GM19463 (cell line): ENCODE data around the gene ZC3HAV1L.
"Not testable (repeated sequence)": the region's sequence is repeated elsewhere in the genome, so short reads cannot be mapped to it uniquely, and the experiment has no call there.

Source experiments
- ATAC-seq: cut with Tn5 transposase; IDR thresholded peaks from one replicate; pipeline ENCODE4 v1.9.1; 2021; ENCODE audit warnings: mild to moderate bottlenecking, moderate library complexity; ENCODE audit not compliant: unreplicated experiment

ZC3HAV1L gene

DNA sequence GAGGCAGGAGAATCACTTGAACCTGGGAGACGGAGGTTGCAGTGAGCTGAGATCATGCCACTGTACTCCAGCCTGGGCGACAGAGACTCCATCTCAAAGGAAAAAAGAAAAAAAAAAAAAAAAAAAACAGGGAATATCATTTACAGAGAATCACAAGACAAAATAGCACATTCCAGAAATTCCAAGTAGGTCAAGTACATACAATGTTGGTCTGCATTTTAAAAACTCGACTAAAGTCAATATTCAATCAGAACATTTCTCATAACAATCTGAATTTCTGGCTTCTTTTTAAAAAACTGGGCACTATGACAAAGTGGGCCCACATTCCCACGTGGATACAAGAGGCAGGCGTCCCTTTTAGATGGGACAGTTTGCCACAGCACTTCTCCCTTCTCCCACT, 12.8 kb downstream of the ZC3HAV1L start:
- ATAC-seq = no peak

DNA sequence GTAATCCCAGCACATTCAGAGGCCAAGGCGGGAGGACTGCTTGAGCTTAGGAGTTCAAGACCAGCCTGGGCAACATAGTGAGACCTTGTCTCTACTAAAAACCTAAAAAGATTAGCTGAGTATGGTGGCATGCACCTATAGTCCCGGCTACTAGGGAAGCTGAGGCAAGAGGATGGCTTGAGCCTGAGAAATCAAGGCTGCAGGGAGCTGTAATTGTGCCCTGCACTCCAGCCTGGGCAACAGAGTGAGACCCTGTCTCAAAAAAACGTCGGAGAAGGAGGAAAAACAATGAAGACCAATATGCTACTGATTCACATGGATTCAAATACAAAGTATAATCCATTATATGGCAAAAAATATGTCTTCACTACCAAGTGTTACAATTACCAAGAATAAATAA, 13.6 kb downstream of the ZC3HAV1L start:
- no peak for ATAC-seq

DNA sequence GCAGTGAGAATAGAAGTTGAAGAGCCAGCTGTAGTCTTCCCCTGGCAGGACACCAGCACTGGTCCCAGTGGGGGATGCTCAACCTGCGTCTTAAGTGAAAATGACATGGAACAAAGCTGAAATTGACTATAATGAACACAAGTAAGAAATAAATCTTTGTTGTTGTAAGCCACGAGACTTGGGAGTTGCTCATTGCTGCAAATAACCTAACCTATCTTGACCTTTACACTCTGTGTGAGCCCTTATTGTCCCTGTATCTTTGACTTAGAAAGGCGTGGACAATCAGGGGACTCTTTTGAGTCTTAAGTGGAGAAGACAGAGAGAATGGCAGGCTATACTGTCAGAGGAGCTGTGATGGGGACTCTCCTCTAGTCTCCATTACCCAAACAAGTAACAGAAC, 16.9 kb downstream of the ZC3HAV1L start:
- ATAC-seq = no peak

DNA sequence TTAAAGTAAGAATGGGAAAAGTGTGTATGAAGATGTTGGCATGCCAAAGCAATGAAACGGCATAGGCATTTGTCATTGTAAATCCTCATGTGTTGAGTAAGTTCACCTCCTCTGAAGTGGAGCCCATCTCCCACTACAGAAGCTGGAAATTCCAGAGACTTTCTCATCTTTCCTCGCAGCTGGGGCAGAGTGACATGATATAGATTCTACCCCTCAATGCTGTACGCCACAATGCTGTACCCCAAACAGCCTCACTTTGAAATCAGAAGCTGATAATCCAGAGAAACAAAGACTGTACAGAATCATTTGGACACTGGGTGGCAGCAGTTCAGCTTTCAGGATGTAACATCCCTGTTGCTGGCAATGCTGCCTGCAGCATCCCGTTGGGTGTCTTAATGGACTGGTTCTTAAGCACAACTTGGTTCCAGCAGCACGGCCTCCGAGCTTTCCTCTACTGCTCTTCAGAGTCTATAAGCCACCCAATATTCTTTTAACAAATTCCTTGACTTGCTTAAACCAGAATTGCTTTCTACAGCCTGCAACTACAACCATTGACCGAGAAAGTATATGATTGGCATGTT, 18.8 kb downstream of the ZC3HAV1L start:
- peak; percentile 91 for ATAC-seq

DNA sequence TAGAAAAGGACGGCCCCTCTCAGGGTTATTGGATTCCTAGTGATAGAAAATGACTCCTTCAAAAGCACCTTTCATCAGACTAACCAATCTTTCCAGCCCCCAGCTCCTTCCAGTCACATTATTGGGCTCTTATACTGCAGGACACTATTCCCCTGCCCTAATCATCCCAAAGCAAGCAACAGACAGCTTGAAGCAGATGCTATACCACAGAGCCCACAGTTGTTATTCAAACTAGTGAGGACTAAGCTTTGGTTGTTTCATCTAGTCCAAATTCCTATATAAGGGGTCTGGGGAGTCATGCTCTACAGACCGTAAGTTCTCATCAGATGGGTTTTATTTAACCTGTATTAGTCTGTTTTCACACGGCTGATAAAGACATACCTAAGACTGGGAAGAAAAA, 24.5 kb downstream of the ZC3HAV1L start:
- no peak for ATAC-seq

DNA sequence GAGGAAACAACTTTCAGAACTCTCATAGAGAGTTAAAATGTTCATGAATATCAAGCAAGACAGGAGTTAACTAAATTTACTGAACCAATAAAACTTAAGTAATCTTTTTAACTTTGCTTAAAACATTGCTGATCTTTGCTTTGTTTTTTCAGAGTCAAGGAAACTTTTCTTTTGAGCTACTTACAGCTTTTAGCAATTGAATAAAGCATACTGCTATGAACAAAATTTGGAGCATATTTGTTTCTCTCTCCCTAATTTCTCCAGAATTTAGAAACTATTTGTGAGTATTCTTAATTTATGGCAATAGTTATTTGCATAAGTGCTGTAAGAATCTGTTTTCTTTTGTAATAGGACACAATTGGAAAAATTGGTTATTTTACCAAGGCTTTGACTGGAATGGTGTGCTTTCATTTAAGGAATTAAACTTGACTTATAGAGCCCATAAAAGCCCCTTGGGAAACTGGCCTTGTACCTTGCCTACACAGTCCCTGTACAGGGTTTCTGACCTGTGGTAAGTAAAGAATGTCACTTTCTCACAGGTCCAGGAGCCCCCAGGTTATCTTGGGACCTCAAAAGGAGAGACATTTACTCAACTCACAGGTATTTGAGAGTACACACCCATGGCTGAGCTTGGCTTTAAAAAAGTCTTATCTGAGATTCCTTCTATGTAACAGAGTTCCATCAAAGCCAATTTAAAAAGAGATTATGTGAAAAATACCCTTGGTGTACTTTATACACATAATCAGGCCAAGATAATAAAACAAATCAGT, 31.3 kb downstream of the ZC3HAV1L start:
- ATAC-seq = no peak

DNA sequence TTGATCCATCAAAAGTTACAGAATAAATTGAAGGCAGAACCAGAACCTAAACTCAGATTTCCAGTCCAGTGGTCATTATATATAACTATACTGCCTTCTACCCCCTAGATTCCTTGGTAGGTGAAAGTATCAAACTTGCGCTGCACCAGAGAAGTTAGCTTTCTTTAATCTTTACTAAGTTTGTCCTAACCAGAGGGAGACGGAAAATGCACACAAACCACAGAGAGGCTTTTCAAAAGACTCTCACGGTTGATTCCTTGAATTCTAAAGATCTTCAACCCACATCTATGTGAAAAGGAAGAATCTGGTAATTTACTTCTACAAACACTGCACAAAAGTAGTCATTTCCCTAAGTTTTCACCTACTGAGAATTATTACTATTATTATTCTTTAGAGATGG, 36.4 kb downstream of the ZC3HAV1L start:
- no peak for ATAC-seq

DNA sequence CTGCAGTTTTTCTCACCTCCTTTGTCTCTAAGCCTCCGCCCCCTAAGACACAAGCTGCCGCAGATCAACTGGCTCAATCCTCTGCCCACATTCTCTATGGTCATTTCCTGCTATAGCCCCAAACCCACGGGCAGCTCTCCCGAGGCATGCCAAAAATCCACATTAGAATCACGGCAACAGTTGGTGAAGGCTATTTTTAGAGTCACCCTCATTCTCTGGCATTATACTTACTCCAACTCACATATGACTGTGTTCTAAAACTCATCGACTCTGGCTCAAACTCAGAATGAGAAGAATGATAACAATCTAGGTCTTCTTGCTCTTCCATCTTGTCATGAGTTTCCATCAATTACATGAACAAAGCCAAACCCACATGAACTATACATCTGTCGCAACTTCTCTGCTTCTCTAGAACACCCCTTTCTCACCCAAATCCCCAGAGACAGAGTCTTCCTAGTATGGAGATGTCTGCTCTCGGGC, 43.8 kb downstream of the ZC3HAV1L start:
- no peak for ATAC-seq

DNA sequence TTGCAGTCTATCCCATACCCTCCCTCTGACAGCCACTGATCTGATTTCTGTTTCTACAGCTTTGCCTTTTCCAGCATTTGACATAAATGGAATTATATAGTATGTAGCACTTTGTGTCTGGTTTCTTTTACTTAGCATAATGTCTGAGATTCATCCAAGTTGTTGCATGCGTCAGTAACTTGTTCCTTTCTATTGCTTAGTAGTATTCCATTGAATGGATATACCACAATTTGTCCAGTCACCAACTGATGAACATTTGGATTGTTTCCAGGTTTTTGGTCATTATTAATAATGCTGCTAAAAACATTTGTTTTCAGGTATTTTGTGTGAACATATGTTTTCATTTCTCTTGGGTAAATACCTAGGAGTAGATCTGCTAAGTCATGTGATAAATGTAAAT, 48.2 kb downstream of the ZC3HAV1L start:
- no peak for ATAC-seq

DNA sequence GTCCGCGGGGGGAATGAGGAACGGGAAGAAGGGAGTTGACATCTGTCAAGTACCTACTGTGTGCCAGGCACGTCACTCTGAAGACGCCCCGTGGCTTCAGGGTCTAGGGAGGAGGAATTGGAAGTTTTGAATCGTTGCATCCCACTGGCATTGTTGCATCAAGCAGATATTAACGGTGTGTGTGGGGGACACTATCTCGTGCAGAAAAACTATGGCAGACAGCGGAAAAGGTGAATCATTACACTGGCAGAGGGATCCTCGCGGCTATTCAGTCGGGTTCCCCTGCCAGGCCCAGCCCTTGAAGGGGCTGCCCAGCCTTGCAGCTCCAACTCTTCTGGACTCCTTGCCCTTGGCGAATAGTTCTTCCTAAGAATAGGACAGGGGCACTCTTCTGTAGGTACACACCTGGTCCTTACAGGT, 53.6 kb downstream of the ZC3HAV1L start:
- ATAC-seq = no peak

DNA sequence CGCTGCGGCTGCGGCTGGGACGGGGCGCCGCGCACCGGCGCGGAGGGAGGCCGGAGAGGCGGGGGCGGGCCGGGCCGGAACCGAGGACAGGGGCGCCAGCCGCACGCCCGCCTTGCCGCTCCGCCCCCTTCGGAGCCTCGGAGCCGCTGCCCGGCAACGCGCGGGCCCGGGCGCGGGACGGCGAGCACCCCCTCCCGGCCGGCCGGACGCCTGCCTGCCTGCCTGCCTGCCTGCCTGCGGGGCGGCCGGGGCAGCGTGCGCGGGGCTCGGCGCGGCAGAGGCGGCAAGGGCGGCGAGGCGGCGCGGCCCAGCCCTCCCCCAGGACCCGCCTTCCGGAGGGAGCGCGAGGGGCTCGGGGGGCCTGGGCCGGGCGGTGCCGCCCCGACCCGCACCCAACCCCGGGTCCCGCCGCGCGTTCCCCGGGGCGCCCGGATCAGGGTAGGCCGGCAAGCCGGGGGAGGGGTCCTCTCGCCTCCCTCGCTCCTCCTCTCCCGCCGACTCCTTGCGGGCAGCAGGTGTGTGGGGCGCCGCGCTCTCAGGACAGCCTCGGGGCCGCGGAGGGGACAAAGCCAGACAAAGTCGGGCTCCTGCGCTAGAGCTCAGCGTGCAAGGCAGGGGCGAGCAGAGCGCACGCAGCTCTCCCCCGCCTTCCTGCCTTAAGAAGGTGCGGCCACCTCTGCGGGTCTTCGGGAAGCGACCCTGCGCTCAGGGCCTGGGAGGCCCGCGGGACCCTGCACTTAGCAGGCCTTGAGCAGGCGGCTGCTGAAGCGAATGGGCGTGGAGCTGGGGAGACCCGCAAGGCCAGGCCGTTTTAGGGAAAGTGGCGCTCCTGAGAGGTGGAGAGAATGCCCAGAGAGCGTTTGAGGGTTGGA, 54.3 kb downstream of the ZC3HAV1L start, which contains the start of gene KIAA1549:
KIAA1549 (minus strand) TSS at position 58 of the 872 bp plus-strand sequence. CDS start 120 bp downstream, outside the sequence.
- peak; percentile 89 for ATAC-seq

DNA sequence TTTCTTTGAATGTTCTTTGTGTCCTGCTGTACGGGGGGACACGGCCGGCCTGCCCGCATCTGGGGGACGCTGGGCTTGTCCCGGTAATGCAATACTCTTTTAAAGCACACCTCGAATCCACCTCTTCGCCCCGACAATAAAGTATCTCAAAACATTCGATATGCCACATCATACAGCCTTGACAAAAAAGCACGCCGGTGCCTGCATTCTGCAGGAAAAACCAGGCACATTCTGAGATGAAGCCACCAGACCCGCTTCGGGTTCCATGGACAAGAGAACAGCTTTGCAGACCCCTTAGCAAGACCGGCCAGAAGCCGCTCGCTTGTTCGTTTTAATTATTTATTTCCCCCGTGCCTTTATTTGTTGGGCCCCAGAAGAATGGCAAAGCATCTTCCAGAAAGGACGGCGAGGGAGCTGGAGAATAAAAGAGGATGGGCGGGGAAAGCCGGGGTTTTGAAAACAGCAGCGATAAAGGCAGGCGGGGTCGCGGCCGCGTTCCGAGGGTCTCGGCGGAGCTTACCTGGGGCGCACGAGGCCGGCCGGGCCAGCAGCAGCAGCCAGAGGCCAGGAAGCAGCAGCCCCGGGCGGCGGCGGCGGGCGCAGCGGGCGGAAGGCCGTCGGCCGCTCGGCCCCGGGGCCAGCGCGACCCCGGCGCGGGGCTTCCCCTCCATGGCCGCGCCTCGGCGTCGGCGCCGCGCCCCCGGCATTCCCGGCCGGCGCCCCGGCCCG, 55.1 kb downstream of the ZC3HAV1L start:
- peak; percentile 50 for ATAC-seq

DNA sequence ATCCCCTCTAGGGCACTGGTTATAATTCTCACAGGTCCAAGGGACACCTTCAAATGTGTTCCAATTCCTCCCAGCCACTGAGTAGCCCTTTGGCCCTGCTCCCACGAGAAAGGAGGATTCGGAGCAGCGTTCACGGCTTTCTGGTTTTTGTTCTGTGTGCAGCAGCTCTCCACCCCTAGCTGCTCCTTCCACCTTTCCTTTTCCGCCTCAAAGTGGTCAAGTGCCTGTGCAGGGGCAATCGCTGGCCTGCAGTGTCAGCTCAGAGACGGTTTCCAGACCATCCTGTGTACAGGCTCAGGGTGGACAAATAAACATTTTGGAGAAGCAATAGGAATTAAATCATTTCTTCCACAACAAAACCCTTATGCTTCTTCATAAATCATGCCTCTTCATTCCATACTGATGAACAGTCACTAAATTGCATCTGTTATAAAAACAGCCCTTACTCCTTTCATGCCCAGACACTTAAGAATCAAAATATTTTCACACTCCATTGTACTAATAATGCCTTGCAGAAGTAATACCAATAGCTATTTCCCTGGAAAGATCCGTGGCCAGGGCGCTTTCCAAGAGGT, 55.8 kb downstream of the ZC3HAV1L start:
- no peak for ATAC-seq

DNA sequence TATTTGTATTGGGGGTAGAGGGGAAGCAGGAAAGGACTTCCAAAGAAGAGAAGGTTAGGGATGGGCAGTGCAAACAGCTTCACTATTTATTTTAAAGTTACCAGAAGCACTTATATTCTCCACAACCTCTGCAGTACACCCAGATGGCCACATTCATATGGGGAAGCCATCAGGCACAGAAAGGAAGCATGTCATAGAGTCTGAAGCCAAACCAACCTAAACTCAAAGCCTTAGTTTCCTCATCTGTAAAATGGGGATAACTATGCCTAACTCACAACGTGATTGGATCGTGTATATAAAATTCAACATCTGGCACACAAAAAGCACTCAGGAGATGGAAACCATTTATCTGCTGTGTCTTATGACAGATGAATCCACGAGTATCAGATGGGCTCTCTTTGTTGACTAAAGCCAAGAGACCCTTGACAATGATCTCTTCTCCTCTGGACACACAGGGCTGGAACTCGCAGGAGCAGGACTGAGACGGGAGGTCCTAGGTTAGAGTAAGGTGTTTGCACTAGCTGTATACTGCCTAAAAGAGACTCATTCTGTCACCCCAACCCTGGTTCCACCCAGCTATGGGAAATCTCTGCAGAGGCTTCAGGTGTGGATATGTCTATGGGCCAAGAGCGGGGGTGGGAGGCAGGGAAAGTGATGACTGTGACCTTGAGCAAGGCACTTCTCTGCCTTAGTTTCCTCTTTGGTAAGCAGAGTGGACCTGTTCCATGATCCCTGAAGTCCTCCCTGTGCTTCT, 56.4 kb downstream of the ZC3HAV1L start:
- ATAC-seq = no peak

DNA sequence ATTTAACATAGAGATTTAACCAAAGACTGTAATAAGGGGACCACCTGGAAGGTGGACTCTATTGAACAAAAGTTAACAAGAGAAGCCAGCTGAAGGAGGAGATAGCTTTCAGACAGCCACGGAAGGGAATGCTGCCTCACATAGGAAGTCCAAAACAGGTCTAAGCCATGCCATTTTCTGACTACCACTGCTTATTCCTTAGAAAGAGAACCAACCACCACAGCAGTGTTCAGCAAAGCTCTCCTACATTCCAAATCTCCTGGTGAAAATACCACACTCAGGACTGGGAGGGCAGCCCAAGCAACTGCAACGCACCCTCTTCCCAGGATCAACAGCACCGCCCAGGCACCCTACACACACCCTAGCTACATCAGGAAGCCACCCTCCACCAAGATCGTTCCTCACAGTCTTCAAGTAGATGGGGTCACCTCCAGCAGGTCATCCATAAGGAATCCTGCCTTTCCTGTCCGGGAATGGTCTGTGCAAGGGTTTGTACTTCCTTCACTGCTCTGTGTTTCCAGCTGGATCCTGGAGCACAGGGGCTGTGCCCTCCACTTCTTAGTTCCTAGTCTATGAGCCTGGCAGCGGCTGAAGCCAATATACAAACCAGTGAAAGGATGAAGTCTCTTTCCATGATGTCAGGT, 57.2 kb downstream of the ZC3HAV1L start:
- ATAC-seq = no peak

DNA sequence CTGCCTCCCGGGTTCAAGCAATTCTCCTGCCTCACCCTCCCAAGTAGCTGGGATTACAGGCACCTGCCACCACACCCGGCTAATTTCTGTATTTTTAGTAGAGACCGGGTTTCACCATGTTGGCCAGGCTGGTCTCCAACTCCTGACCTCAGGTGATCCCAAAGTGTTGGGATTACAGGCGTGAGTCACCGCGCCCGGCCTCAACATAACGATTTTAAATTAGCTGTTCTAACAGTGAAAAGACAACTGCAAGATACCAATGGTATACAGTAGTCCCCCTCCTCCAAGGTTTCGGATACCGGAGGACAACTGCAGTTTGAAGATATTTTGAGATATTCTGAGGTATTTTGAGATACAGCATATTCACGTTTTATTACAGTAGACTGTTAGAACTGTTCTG, 59.7 kb downstream of the ZC3HAV1L start:
- not testable (repeated sequence) for ATAC-seq
